GM12892 (cell line): ENCODE measurements around the gene C3orf70.

Source experiments
- POLR2A ChIP-seq: IDR thresholded peaks from 2 replicates; pipeline ENCODE4 v1.6.1; 2011; ENCODE audit warnings: low read depth, low read length, control low read depth
- POLR2AphosphoS5 ChIP-seq: IDR thresholded peaks from 2 replicates; pipeline ENCODE4 v1.6.1; 2011; ENCODE audit warnings: low read depth, low read length, control low read depth

DNA sequence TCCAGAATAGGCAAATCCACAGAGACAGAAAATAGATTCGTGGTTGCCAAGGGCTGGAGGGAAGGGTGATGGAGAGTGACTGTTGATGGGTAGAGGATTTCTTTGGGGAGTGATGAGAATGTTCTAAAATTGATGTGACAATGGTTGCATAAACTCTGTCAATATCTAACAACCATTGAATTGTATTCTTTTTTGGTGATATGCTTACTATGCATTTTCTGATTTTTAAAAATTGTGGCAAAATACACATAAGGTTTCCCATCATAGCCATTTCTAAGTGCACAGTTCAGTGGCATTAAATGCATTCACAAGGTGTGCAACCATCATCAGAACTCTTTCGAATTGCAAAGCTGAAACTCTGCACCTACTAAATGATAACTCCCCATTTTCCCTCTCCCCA, 44.2 kb upstream of the C3orf70 start:
- TF ChIP-seq POLR2A (no peak), POLR2AphosphoS5 (no peak)
